BE2C (cell line): ENCODE results near the gene LZTS3.

Experiments
- DNase-seq: peaks from one replicate; pipeline ENCODE4 v3.0.0-alpha.2; 2020
- H3K27me3 ChIP-seq: fragments of 250-450 bp; sonication (Bioruptor Pico); 2 replicates; pipeline ENCODE4 v1.5.1; 2020; ENCODE audit warnings: mild to moderate bottlenecking
- H3K36me3 ChIP-seq: fragments of 250-450 bp; sonication (Bioruptor Pico); 2 replicates; pipeline ENCODE4 v1.5.1; 2020; ENCODE audit warnings: mild to moderate bottlenecking
- H3K4me1 ChIP-seq: fragments of 250-450 bp; sonication (Bioruptor Pico); 2 replicates; pipeline ENCODE4 v1.5.1; 2020
- H3K4me3 ChIP-seq: 2 replicates; pipeline ENCODE4 v1.5.1; 2011; ENCODE audit warnings: low read depth, low read length
- H3K9me3 ChIP-seq: fragments of 250-450 bp; sonication (Bioruptor Pico); 2 replicates; pipeline ENCODE4 v1.5.1; 2020
- TF ChIP-seq, protein P1 (sequence below): IDR thresholded peaks from 2 replicates; pipeline ENCODE4 v1.5.1; 2012; ENCODE audit warnings: mild to moderate bottlenecking, low read depth, low read length

The LZTS3 gene

DNA sequence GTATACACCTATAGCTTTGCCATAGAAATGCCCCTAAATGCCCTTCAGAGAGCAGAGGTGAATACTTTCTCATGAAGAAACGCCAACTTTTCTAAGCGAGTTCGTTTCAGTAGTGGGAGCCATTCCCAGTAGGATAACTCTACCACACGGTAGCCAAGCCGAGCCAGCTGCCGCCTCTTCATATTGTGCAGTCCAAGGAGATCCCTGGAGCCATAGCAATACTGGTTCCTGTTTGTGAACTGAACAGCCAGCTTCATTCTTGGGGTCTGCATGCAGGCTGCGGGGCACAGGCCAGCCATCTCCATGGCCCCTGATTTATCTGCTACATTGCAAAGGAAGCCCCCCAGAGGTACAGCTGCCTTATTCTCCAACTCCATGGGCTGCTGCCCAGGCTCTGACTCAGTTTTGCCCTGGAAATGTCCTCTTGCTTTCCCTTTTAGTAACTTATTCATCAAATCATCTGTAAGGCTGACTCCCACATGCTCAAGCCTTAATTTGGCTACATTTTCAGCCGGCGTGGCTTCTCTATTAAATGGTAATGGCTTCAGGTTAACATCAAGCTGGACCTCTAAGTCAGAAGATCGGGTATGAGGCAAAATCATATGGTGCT is 26.5 kb downstream of the LZTS3 start:
- TF ChIP-seq, protein P1, sequence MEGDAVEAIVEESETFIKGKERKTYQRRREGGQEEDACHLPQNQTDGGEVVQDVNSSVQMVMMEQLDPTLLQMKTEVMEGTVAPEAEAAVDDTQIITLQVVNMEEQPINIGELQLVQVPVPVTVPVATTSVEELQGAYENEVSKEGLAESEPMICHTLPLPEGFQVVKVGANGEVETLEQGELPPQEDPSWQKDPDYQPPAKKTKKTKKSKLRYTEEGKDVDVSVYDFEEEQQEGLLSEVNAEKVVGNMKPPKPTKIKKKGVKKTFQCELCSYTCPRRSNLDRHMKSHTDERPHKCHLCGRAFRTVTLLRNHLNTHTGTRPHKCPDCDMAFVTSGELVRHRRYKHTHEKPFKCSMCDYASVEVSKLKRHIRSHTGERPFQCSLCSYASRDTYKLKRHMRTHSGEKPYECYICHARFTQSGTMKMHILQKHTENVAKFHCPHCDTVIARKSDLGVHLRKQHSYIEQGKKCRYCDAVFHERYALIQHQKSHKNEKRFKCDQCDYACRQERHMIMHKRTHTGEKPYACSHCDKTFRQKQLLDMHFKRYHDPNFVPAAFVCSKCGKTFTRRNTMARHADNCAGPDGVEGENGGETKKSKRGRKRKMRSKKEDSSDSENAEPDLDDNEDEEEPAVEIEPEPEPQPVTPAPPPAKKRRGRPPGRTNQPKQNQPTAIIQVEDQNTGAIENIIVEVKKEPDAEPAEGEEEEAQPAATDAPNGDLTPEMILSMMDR: no peak
- H3K27me3 ChIP-seq: no peaks in the 10 kb centered on the region
- H3K9me3 ChIP-seq: peaks cover 2% of the 10 kb centered on the region; the same call in 1 of the 2 replicates
- H3K36me3 ChIP-seq: peaks cover 47% of the 10 kb centered on the region
- H3K4me1 ChIP-seq: no peaks in the 10 kb centered on the region
- no peak for DNase-seq
- no peak overlapping the region for H3K4me3 ChIP-seq

GRCh38 chr20:3141757-3142156 is 31.6 kb downstream of the LZTS3 start:
- H3K27me3 ChIP-seq: no peaks in the 10 kb centered on the region
- H3K4me3 ChIP-seq: no peak overlapping the region
- H3K36me3 ChIP-seq: peaks cover 20% of the 10 kb centered on the region
- H3K9me3 ChIP-seq: peaks cover 2% of the 10 kb centered on the region; the same call in 1 of the 2 replicates
- no peak for DNase-seq
- no peaks in the 10 kb centered on the region for H3K4me1 ChIP-seq
- TF ChIP-seq, protein P1: no peak

DNA sequence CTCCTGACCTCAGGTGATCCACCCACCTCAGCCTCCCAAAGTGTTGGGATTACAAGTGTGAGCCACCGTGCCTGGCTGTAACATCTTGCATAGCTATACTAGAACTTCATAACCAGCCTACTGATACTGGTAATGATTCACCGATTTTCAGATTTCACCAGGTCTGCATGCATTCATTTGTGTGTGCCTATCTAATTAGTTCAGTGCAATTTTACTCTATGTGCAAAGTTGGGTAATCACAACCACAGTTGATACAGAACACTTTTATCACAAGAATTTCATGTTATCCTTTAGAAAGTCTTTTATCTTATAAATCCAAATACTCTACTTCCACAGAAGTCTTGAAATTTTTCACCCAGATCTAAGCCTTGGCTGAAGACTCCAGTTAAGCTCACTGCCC is 35.9 kb downstream of the LZTS3 start:
- no peak for DNase-seq
- H3K4me3 ChIP-seq: no peak overlapping the region
- TF ChIP-seq, protein P1: no peak
- no peaks in the 10 kb centered on the region for H3K4me1 ChIP-seq
- H3K9me3 ChIP-seq: no peaks in the 10 kb centered on the region
- no peaks in the 10 kb centered on the region; the same call in 1 of the 2 replicates for H3K36me3 ChIP-seq
- no peaks in the 10 kb centered on the region for H3K27me3 ChIP-seq

DNA sequence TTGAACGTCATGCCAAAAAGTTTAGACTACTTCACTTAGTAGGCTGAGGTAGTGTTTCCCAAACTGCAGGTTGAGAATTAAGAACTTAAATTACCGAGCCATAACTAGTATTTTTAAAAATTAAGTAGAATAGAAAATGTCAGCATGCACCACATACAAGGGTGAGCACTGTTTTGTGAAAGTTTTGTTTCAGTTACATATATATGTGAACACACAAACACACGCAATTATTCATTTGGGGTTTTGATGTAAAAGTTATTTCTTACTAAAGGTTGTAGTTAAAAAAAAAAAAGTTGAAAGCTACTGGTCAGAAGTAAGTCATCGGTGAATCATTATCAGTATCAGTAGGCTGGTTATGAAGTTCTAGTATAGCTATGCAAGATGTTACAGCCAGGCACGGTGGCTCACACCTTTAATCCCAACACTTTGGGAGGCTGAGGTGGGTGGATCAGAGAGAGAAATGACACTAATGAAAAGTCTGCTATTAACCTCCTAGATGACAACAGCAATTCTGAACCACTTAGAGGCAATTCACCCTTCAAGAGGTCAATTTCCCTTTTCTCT is 37.8 kb downstream of the LZTS3 start:
- no peaks in the 10 kb centered on the region; the same call in 1 of the 2 replicates for H3K36me3 ChIP-seq
- TF ChIP-seq, protein P1: no peak

DNA sequence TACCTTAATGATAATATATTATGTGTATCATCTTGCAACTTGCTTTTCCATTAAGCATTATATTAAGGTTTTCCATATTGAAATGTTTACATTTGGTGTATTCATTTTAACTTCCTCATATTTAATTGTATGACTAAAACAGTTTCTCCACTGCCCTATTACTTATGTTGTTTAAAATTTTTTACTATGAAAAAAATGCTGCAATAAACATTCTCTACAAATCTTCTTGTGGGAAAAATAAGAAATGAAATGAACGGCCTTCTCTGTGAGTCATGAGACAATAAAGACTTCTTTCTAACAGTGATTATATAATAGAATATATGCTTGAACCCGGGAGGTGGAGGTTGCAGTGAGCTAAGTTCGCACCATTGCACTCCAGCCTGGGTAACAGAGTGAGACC is 39.2 kb downstream of the LZTS3 start:
- TF ChIP-seq, protein P1: no peak
- H3K36me3 ChIP-seq: no peaks in the 10 kb centered on the region; the same call in 1 of the 2 replicates

More for the DNA sequence above, 37.8 kb downstream of the LZTS3 start:
- Histone ChIP-seq H3K27me3 (no peaks in the 10 kb centered on the region), H3K4me1 (no peaks in the 10 kb centered on the region), H3K4me3 (no peak overlapping the region), H3K9me3 (no peaks in the 10 kb centered on the region)
- DNase-seq: no peak

DNA sequence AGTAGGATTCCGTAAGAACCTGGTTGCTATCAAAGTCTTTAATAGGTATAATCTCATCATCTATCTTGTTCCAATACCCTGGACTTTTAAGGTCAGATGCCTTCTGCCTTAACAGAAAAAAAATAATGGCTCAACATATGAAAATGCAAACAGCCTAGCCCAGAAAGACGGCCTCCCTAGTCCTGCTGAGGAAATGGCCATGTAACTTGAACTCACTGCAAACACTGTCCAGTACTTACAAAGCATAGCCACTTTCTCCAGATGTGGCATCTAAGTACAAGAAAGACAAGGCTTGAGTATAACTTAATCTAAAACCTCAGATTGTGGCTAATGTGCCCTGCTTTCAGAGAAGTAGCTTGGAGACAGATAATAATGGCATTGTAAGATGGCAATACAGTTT is 40.2 kb downstream of the LZTS3 start:
- no peaks in the 10 kb centered on the region for H3K9me3 ChIP-seq
- no peak for DNase-seq
- H3K27me3 ChIP-seq: no peaks in the 10 kb centered on the region
- TF ChIP-seq, protein P1: no peak
- H3K36me3 ChIP-seq: no peaks in the 10 kb centered on the region; the same call in 1 of the 2 replicates
- no peaks in the 10 kb centered on the region for H3K4me1 ChIP-seq
- no peak overlapping the region for H3K4me3 ChIP-seq

More for the DNA sequence above, 39.2 kb downstream of the LZTS3 start:
- DNase-seq: no peak
- no peak overlapping the region for H3K4me3 ChIP-seq
- no peaks in the 10 kb centered on the region for H3K9me3 ChIP-seq
- no peaks in the 10 kb centered on the region for H3K27me3 ChIP-seq
- no peaks in the 10 kb centered on the region for H3K4me1 ChIP-seq
